Skeletal muscle cell (primary cell): Measurements from ENCODE around the gene BAG1.

Experiments used
- DNase-seq: peaks from one replicate; pipeline ENCODE4 v3.0.0-alpha.2; 2010; ENCODE audit warnings: low read depth
- H3K4me3 ChIP-seq: 2 replicates; pipeline ENCODE4 v1.5.1; 2011; ENCODE audit warnings: low read depth, mild to moderate bottlenecking, control low read depth, low read length, moderate library complexity

BAG1 gene

GRCh38 chr9:33248606-33249005, 15.9 kb downstream of the BAG1 start:
- DNase-seq = no peak
- H3K4me3 ChIP-seq = no peak overlapping the region

DNA sequence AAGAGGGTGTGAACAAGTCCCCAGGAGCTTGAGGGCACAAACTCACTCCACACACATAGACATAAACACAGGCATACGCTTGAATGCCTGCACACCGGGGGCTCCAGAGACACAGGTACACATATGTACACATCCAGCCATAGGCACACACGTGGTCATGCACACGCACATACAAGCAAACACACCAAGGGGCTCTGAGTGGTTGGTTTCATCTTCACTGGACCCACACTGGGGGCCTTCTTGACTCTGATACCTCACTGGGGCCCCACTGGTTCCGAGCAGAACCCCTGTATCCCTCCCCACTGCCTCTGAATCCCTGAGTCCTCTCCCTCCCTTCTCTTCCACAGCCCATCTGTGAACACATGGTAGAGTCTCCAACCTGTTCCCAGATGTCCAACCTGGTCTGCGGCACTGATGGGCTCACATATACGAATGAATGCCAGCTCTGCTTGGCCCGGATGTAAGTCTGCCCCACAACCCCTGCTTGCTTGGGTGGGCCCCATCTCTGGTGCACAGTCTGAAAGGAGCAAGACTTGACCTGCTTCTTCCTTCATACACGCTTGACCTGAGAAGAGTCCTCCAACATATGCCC, 18.1 kb downstream of the BAG1 start:
- no peak overlapping the region for H3K4me3 ChIP-seq
- DNase-seq = no peak

- H3K4me3 ChIP-seq = no peak overlapping the region
- no peak for DNase-seq
Measured at GRCh38 chr9:33245341-33245740, 19.2 kb downstream of the BAG1 start.

DNA sequence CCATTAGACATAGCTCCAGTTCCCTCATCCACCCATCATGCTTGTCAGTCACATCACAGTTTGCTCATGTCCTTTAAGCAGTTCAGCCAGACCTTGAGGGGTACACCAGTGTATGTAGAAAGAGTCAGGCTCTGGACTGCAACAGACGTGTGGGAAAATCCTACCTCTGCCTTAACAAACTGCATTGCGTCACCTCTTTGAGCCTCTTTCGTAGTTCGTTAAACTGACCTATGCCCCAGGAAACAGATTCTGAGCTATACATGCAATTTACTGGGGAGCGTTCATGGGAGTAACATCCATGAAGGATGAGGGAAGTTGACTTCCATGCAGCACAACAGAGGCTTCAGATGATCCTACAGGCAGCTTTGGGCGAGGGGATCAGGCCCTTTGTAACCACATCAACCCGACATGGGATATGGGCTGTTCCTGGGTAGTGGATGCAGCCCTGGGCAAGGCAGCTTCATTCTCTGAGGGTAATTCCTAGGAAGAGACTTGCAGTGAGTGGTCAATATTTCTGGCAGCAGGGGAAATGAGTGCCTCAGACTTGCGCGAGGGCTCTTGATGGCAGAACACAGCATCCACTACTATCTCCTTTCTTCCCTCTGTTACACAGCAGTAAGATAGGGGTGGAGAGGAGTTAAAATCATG, 20.2 kb downstream of the BAG1 start:
- no peak for DNase-seq
- no peak overlapping the region for H3K4me3 ChIP-seq

- no peak overlapping the region for H3K4me3 ChIP-seq
- no peak for DNase-seq
Measured at GRCh38 chr9:33242609-33243134, 21.8 kb downstream of the BAG1 start.

GRCh38 chr9:33241298-33241697, 23.2 kb downstream of the BAG1 start:
- no peak for DNase-seq
- H3K4me3 ChIP-seq = no peak overlapping the region

GRCh38 chr9:33239921-33240320, 24.6 kb downstream of the BAG1 start, which contains the start of gene SPINK4:
Gene SPINK4 (plus strand): TSS chr9:33240167. CDS start chr9:33240209, 42 bp downstream.
- no peak for DNase-seq

GRCh38 chr9:33236571-33236970, 27.9 kb downstream of the BAG1 start:
- DNase-seq = no peak
- H3K4me3 ChIP-seq = no peak overlapping the region

More at GRCh38 chr9:33239921-33240320, 24.6 kb downstream of the BAG1 start, which contains the start of gene SPINK4:
- H3K4me3 ChIP-seq = no peak within 1 kb of the TSS

DNA sequence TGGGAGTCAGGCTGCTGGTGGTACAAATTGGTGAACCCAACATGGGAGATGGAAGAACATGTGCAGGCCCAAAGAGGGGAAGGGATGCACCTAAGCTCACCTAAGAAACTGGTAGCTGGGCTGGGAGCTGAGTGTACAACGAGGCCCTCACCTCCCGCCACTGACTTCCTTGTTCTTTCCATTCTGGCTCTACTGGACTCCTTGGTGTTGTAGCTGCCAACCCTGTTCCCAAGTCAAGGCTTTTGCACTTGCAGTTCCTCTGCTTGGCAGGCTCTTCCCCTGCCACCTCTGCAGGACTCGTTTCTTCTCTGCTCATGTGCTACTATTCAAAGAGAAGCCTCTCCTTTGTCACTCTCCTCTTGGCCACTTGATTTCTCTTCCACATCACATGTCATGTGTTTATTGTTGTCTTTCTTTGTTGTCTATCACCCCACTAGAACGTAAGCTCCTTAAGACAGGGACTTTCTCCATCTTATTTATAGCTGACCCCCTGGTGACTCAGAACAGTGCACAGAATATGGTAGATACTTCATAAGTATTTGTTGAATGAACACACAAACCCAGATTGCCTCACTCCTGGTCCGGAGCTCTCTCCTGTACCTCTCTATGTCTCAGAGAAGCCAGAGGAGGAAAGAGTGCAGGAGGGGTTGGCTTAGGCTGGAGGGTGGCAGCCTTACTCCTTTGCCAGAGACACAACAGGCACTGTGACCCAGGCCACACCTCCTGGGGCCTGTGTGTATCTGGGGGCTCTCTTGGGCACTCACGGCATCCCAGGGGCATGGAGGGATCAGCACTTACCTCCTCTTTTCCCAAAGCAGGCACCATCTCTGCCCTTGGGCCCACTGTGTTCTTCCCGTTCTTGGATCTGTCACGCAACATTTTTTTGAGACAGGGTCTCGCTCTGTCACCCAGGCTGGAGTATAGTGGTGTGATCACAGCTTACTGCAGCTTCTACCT, 29.7 kb downstream of the BAG1 start:
- DNase-seq = no peak
- H3K4me3 ChIP-seq = no peak overlapping the region

GRCh38 chr9:33233626-33234342, 30.7 kb downstream of the BAG1 start:
- peak; percentile 89 for DNase-seq
- no peak overlapping the region for H3K4me3 ChIP-seq

DNA sequence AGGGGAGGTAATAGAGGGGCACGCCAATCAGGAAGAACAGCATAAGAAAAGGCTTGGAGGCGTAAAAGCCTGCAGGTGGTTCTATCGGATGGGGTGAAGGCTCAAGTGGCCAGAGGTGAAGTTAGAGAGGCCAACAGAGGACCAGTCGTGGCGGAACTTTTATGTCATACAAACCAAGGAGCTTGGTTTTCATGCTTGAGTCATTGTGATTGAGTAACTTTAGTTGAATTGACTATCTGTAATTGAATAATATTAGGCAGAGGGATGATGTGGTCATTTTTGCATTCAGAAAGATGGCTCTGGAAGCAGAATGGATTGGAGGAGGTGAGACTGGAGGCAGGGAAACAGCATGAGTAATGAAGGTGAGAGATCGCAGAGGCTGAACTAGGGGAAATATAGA, 31.7 kb downstream of the BAG1 start:
- no peak for DNase-seq
- H3K4me3 ChIP-seq = no peak overlapping the region

DNA sequence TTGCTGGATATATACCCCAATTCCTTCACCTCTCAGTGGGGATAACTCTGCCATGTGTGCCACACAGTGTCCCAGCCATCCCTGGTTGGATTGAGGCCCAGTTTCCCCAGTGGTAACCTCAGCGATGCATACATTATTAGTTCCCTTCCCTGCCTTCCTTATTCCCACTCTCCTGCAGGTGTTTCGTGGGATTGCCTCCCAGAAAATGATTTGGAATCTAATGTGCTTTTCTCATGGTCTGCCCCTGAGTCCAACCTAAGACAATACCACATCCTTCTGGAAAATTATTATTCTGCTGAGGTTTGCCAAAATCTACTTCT, 32.9 kb downstream of the BAG1 start:
- DNase-seq = no peak
- H3K4me3 ChIP-seq = no peak overlapping the region

DNA sequence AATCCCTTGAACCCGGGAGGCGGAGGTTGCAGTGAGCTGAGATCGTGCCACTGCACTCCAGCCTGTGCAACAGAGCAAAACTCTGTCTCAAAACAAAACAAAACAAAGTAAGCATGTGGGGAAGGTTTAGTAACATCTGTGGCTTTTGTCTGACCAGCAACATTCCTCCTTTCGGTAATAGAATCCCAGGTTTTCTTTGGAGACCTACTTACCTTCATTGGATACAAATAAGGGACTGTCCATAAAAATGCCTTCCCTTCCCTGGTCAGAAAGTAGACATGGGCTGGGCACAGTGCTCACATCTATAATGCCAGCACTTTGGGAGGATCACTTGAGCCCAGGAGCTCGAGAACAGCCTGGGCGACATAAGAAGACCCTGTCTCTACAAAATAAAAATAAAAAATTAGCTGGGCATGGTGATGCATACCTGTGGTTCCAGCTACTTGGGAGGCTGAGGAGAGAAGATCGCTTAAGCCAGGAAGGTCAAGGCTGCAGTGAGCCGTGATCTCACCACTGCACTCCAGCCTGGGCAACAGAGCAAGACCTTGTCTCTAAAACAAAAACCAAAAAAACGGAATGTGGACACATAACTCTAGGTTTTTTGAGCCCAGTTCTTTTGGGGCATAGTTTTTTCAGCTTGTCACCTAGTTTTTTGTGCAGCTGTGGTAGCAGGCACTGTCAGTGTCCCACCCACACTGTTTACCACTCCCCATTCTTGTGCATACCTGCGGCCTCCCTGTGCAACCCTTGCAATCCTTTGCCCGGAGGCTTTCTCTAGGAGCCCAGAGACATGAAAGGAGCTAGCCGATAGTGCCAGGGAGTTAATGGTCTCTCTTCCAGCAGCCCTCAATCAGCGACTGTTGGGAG, 33.5 kb downstream of the BAG1 start:
- H3K4me3 ChIP-seq = no peak overlapping the region
- DNase-seq = no peak

DNA sequence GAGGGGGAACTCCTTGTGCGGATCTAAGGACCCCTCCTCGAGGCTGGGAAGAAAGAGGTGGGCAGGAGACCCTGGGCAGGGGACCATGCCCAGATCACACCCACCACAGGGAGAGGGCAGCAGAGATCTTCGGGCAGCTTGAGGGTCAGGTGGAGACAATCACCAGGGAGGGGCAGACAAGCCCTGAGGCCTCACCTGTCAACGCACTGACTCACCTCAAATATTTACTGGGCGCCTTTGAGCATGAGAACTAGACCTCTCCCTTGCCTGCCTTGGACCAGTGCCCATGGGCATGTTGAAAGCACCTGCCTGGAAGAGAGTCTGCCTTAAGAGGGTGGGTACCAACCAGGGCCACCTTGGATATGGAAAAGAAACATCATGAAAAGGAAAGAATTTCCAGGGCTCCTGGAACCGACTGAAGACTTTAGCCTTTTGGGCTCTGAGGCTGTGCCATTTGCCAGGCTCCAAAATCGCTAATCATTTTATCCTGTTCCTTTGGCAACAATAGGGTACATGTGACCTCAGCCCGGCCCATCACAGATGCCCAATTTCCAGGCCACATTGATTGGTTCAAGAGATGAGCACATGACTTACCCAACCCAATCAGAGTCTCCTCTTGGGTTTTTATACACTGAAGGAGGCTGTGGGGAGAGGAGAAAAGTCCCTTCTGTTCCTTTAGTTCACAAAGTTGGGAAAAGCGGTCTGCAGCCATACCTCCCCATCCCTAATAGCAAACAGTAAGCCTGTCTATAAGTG, 35.0 kb downstream of the BAG1 start:
- DNase-seq = no peak
- H3K4me3 ChIP-seq = no peak overlapping the region

- H3K4me3 ChIP-seq = no peak overlapping the region
Measured at GRCh38 chr9:33228606-33229005, 35.9 kb downstream of the BAG1 start.

GRCh38 chr9:33227741-33228140, 36.8 kb downstream of the BAG1 start:
- no peak overlapping the region for H3K4me3 ChIP-seq
- DNase-seq = no peak

More at GRCh38 chr9:33228606-33229005, 35.9 kb downstream of the BAG1 start:
- DNase-seq = no peak

DNA sequence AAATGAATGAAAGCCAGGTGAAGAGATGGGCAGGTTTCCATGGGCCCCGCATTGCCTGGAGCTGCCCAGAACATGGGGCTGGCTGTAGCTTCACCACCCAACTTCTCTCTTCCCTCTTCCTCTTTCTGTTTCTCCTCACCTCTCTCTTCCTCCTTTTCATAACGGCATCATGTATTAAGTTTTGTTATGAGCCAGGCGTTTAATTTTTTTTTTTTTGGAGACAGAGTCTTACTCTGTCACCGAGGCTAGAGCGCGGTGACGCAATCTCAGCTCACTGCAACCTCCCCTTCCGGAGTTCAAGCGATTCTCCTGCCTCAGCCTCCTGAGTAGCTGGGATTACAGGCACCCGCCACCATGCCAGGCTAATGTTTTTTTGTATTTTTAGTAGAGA, 37.5 kb downstream of the BAG1 start:
- no peak overlapping the region for H3K4me3 ChIP-seq
- no peak for DNase-seq
